GM19372 (cell line): ENCODE measurements around the gene GFOD2.

Source experiments
- ATAC-seq: cut with Tn5 transposase; IDR thresholded peaks from one replicate; pipeline ENCODE4 v1.9.1; 2021; ENCODE audit warnings: mild to moderate bottlenecking, low read depth, moderate library complexity; ENCODE audit not compliant: unreplicated experiment

GFOD2 gene

GRCh38 chr16:67673712-67674580 lies 45.2 kb downstream of the GFOD2 start:
- no peak for ATAC-seq

- no peak for ATAC-seq
Measured at GRCh38 chr16:67672739-67673662, 46.1 kb downstream of the GFOD2 start.

- no peak for ATAC-seq
Measured at GRCh38 chr16:67672306-67672705, 46.8 kb downstream of the GFOD2 start.

- no peak for ATAC-seq
Measured at GRCh38 chr16:67669499-67670101, 49.5 kb downstream of the GFOD2 start.

GRCh38 chr16:67668495-67669157 lies 50.5 kb downstream of the GFOD2 start:
- ATAC-seq: no peak

- ATAC-seq: peak; percentile 56
Measured at GRCh38 chr16:67667817-67668494, 51.2 kb downstream of the GFOD2 start.

GRCh38 chr16:67667453-67667816 lies 51.7 kb downstream of the GFOD2 start:
- no peak for ATAC-seq

- ATAC-seq: peak; percentile 66
Measured at GRCh38 chr16:67666559-67667452, 52.3 kb downstream of the GFOD2 start, which contains the start of the genes C16orf86 and ENKD1. C16orf86 (plus strand) TSS chr16:67666814; CDS start chr16:67666971, 157 bp downstream. ENKD1 (minus strand) TSS chr16:67666750; CDS start chr16:67666442, 308 bp downstream.

GRCh38 chr16:67666032-67666551 lies 53.0 kb downstream of the GFOD2 start:
- ATAC-seq: no peak

- ATAC-seq: no peak
Measured at GRCh38 chr16:67665598-67665997, 53.5 kb downstream of the GFOD2 start.

- ATAC-seq: no peak
Measured at GRCh38 chr16:67664871-67665270, 54.2 kb downstream of the GFOD2 start.

- ATAC-seq: no peak
Measured at GRCh38 chr16:67664258-67664657, 54.9 kb downstream of the GFOD2 start.

GRCh38 chr16:67663877-67664222 lies 55.3 kb downstream of the GFOD2 start:
- ATAC-seq: no peak

GRCh38 chr16:67663151-67663876 lies 55.8 kb downstream of the GFOD2 start:
- ATAC-seq: no peak

GRCh38 chr16:67662653-67663010 lies 56.5 kb downstream of the GFOD2 start:
- ATAC-seq: no peak

GRCh38 chr16:67661886-67662652 lies 57.0 kb downstream of the GFOD2 start:
- ATAC-seq: no peak

GRCh38 chr16:67661101-67661761 lies 57.9 kb downstream of the GFOD2 start:
- ATAC-seq: no peak
